Jurkat, Clone E6-1 (cell line): Measurements from ENCODE around the gene STAT5A.
"Not testable (repeated sequence)": the region's sequence is repeated elsewhere in the genome, so short reads cannot be mapped to it uniquely, and the experiment has no call there.

Experiments
- DNase-seq: peaks from one replicate; pipeline ENCODE4 v3.0.0-alpha.2; 2011; ENCODE audit warnings: low read depth, low spot score
- H3K4me3 ChIP-seq: 2 replicates; pipeline ENCODE4 v1.5.1; 2011; ENCODE audit warnings: mild to moderate bottlenecking, low read length, control low read depth, moderate library complexity

The STAT5A gene

DNA sequence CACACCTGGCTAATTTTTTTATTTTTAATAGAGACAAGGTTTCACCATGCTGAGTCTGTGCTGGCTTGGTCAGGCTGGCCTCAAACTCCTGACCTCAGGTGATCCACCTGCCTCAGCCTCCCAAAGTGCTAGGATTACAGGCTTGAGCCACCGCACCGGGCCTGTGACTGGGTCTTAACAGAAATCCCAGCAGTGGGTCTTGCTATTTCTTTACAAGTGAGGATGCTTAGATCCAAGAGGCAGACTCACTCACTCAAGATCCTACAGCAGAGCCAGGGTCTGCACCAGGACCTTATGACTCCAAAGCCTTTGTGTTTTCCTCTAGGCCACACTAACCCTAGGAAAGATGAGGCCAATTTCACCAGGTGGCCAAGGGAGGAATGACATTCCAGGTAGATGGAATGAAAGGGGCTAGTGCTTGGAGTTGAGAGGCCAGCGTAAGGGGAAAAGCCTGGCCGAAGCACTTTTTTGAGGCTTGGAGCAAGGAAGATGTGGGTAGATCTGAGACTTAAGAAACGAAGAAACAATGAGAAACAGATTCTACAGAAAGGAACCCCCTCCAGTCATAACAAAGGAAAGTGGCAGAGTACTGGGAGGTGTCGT lies 5.7 kb upstream of the STAT5A start:
- DNase-seq: no peak

DNA sequence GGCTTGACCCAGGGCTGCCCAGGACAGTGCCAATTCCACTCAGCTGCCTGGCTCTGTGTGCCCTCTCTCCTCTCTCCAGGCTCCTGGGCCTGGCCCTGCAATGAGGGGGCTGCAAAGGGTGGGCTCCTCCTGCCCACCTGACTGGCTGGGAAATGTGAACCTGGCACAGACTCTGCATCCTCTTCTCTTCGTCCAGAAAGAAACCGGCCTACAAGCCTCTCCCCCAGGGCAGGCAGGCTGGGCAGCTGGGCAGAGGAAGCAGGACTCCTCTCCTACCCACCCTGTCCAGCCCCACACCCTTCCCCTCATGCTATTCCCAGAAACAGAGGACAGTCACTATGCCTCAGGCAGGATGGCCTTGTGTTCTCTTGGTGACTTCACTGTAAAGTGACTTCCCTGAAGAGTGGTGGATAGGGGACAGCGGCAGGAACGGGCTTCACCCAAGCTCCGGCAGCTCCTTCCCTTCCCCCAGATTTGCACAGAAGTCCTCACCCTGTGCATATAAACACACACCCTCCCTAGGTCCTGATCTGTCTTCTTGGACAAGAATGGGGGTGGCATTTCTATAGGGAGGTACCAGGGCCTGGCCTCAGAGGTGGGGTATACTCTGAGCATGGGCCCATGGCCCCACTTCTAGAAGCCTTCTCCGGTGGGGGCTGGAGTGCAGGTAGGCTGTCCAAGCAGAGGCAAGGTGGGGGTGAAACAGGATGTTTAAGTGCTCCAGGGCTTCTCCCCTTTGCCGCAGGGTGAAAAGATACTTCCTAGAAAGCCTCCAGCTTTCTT lies 4.9 kb upstream of the STAT5A start:
- DNase-seq: no peak
- no peak overlapping the region for H3K4me3 ChIP-seq

More for the DNA sequence above, 5.7 kb upstream of the STAT5A start:
- no peak overlapping the region for H3K4me3 ChIP-seq

GRCh38 chr17:42284024-42284369 lies 4.3 kb upstream of the STAT5A start:
- DNase-seq: no peak
- H3K4me3 ChIP-seq: no peak overlapping the region

- no peak for DNase-seq
- H3K4me3 ChIP-seq: no peak overlapping the region
Measured at GRCh38 chr17:42284566-42284965, 3.7 kb upstream of the STAT5A start.

- H3K4me3 ChIP-seq: no peak overlapping the region
- DNase-seq: no peak
Measured at GRCh38 chr17:42285346-42286050, 2.8 kb upstream of the STAT5A start.

GRCh38 chr17:42286411-42287221 lies 1.7 kb upstream of the STAT5A start:
- no peak overlapping the region for H3K4me3 ChIP-seq
- no peak for DNase-seq

- H3K4me3 ChIP-seq: no peak overlapping the region
- DNase-seq: no peak
Measured at GRCh38 chr17:42287305-42287976, 857 bp upstream of the STAT5A start.

DNA sequence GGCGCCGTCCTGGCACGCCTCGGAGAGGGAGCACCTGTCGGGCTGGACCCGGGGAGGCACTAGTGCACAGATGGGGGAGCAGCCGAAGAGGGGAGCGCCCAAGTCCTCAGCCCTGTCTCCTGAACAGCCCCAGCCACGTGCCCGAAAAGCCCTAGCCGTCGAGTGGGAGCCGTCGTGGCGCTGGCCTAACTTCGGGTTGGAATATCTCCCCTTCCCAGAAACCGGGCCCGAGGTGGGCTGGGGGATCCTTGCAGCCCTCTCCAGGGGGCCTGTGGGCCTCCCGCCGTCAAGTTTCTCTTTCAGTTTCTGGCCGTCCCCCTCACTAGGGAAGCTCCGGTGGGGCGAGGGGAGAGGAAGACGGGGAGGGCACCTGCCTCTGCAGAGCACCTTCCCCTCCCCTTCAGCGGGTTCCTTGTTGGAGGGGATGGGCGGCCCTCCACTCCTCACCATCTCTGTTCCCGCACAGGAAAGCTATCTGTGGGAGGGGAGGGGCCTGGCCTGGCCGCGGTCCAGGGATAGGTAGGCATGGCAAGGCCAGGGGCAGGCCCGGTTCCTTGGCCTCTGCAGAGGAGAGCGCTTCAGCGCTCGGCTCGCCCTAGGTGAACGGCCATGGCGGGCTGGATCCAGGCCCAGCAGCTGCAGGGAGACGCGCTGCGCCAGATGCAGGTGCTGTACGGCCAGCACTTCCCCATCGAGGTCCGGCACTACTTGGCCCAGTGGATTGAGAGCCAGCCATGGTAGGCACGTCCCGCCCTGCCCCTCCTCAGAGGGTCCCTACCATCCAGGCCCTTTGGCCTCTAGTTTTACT lies 709 bp downstream of the STAT5A start:
- H3K4me3 ChIP-seq: no peak overlapping the region
- DNase-seq: no peak

GRCh38 chr17:42289611-42290181 lies 1.4 kb downstream of the STAT5A start:
- H3K4me3 ChIP-seq: no peak overlapping the region
- DNase-seq: no peak

DNA sequence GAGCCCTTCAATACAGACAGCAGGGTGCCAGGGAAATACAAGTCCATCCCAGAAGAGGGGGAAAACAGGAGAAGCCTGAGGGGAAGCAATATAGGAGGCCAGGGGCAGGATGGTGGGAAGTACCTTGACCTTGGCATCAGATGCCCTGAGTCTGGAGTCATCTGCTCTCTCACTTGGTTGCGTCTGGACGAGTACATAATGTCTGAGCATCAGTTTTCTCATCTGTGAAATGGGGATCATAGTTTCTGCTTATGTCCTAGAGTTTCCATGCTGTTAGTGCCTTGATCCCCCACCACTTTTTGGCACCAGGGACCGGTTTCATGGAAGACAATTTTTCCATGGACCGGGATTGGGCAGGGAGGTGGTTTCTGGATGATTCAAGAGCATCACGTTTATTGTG lies 2.3 kb downstream of the STAT5A start:
- no peak overlapping the region for H3K4me3 ChIP-seq
- DNase-seq: no peak

- H3K4me3 ChIP-seq: no peak overlapping the region
- DNase-seq: no peak
Measured at GRCh38 chr17:42291129-42291528, 2.8 kb downstream of the STAT5A start.

DNA sequence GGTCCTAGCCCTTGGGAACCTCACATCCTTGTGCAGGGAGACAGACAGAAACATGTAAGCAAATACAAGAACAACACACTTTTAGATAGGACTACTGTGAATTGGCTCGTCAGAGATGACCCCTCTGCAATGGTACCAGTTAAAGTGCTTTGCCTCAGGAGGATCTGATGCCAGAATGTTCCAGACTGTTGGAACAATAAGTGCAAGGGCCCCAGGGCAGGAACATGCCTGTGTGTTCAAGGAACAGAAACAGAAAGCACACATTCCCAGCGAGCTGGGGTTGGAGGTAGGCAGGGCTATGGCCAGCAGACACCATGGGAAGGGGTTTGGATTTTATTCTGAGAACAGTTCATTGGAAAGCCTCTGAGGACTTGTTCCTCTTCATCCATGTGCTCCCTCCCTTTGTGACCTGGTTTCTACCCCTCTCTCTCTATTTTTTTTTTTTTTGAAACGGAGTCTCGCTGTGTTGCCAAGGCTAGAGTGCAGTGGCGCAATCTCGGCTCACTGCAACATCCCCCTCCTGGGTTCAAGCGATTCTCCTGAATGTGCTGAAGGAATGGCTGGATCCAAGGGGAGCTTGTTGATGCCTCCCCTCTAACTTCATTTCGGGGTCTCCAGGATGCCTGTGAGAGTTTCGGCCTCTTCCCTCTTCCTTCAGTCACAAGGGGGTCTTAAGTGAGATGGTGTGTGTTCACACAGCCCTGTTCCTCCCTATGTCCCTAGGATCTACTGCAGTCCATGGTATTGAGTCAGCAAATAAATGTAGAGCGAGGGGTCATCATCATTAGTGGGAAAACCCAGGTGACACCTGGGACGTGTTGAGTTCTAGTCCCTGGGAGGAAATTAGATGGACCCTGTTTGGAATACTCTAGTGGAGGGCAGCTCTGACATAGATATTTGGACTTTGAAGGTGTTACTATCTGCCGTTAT lies 6.4 kb downstream of the STAT5A start:
- no peak for DNase-seq
- H3K4me3 ChIP-seq: no peak overlapping the region

GRCh38 chr17:42296012-42296411 lies 7.7 kb downstream of the STAT5A start:
- H3K4me3 ChIP-seq: no peak overlapping the region
- DNase-seq: no peak

GRCh38 chr17:42297775-42298174 lies 9.5 kb downstream of the STAT5A start:
- H3K4me3 ChIP-seq, DNase-seq: not testable (repeated sequence)

GRCh38 chr17:42299361-42299760 lies 11.1 kb downstream of the STAT5A start:
- not testable (repeated sequence) for DNase-seq, H3K4me3 ChIP-seq

DNA sequence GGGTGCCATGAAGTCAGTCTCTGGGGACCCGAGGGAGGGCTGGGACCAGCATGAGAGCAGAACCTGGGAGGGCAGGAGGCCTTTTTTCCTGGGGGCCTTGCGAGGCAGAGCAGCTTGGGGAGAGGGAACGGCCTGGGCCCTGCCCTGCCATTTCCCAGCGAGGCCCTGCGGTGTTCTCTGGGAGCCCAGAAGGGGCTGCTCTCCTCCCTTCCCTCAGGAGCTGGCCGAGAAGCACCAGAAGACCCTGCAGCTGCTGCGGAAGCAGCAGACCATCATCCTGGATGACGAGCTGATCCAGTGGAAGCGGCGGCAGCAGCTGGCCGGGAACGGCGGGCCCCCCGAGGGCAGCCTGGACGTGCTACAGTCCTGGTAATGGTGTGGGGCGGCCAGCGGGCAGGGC lies 11.6 kb downstream of the STAT5A start:
- H3K4me3 ChIP-seq, DNase-seq: not testable (repeated sequence)

GRCh38 chr17:42301022-42301421 lies 12.7 kb downstream of the STAT5A start:
- H3K4me3 ChIP-seq: no peak overlapping the region
- no peak for DNase-seq
